Breast epithelium (tissue), 3 donors: Measurements from ENCODE around the gene GRB2.

Experiments
- POLR2A ChIP-seq: fragments of 450-650 bp; IDR thresholded peaks from one replicate; pipeline ENCODE4 v1.6.1; 2016; ENCODE audit warnings: antibody characterized with exemption, mild to moderate bottlenecking, moderate library complexity
- TF ChIP-seq, protein P1 (sequence below), 3 donors: fragments of 450-650 bp; IDR thresholded peaks; one replicate each; pipeline ENCODE4 v1.5.1; 2016 to 2017; ENCODE audit warnings: antibody characterized with exemption in 3 of 3, mild to moderate bottlenecking in 3 of 3, moderate library complexity in 3 of 3

DNA sequence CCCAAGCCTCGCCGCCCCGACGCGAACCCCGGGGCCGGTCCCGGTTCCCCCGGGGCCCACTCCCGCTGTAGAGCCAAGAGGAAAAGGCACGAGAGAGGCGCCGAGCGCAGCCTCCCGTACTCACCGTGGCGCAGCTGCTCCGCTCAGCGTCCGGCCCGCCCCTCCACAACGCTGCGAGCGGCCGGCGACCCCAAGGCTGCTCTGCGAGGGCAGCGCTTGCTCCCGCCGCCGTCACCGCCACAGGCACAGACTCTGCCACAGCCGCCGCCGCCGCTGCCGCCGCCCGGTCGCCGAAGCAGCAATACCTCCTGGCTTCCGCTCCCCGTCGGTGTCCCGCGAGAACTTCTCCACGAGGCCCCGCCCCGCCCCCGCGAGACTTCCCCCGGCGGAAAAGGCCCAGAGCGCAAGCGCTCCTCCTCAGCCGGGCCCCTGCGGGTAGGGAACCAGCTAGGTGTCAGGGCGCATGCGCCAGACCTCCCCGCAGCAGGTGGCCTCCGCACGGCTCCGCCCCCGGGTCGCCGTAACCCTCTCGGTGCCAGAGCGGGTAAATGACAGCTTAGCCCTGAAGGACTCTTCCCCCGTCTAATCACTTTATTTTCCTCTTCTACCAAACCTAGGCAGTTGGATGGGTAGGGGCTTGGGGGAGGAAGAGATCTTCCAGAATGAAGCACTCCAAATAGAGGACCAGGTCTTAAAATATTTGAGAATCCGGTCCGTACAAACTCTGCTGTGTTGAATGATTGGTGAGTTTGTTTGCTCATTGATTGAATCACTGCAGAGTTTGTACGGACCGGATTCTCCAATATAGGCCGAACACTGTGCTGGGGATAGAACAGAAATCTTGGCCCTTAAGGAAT lies at the start of gene GRB2:
- TF ChIP-seq POLR2A = no peak
- TF ChIP-seq, protein P1, sequence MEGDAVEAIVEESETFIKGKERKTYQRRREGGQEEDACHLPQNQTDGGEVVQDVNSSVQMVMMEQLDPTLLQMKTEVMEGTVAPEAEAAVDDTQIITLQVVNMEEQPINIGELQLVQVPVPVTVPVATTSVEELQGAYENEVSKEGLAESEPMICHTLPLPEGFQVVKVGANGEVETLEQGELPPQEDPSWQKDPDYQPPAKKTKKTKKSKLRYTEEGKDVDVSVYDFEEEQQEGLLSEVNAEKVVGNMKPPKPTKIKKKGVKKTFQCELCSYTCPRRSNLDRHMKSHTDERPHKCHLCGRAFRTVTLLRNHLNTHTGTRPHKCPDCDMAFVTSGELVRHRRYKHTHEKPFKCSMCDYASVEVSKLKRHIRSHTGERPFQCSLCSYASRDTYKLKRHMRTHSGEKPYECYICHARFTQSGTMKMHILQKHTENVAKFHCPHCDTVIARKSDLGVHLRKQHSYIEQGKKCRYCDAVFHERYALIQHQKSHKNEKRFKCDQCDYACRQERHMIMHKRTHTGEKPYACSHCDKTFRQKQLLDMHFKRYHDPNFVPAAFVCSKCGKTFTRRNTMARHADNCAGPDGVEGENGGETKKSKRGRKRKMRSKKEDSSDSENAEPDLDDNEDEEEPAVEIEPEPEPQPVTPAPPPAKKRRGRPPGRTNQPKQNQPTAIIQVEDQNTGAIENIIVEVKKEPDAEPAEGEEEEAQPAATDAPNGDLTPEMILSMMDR (IDR thresholded peaks at IDR 0.05) = no peak
